GM23248 (cell line): ENCODE results near the gene PTPRK. TPM values are rescaled to one million over a fixed set of nuclear protein-coding genes. Genes with fewer than 3 reads are reported as not detected.

ENCODE experiments used
- DNase-seq: peaks from one replicate; pipeline ENCODE4 v3.0.0-alpha.2; 2015
- H2AFZ ChIP-seq: fragments of 200-600 bp; sonication (generic); 2 replicates; pipeline ENCODE4 v1.6.1; 2016; ENCODE audit warnings: antibody characterized with exemption
- H3F3A ChIP-seq: fragments of 200-600 bp; sonication (generic); 2 replicates; pipeline ENCODE4 v1.6.1; 2016; ENCODE audit warnings: mild to moderate bottlenecking, antibody characterized with exemption, mixed run types; ENCODE audit not compliant: insufficient read depth
- H3K27ac ChIP-seq: fragments of 200-600 bp; sonication (generic); 2 replicates; pipeline ENCODE4 v1.5.1; 2016; ENCODE audit warnings: mild to moderate bottlenecking
- H3K27me3 ChIP-seq: fragments of 200-600 bp; sonication (generic); replicated peaks from 2 replicates; pipeline ENCODE4 v1.6.1; 2016; ENCODE audit warnings: mild to moderate bottlenecking; ENCODE audit not compliant: insufficient read depth
- H3K36me3 ChIP-seq: fragments of 200-600 bp; sonication (generic); 2 replicates; pipeline ENCODE4 v1.6.1; 2016; ENCODE audit warnings: low read depth, mild to moderate bottlenecking
- H3K4me1 ChIP-seq: fragments of 200-600 bp; sonication (generic); 2 replicates; pipeline ENCODE4 v1.6.1; 2016; ENCODE audit warnings: mild to moderate bottlenecking; ENCODE audit not compliant: insufficient read depth
- H3K4me2 ChIP-seq: fragments of 200-600 bp; sonication (generic); one replicate; pipeline ENCODE4 v1.6.1; 2016; ENCODE audit warnings: mild to moderate bottlenecking; ENCODE audit not compliant: unreplicated experiment
- H3K4me3 ChIP-seq: fragments of 200-600 bp; sonication (generic); 2 replicates; pipeline ENCODE4 v1.5.1; 2016; ENCODE audit warnings: mild to moderate bottlenecking
- H3K79me2 ChIP-seq: fragments of 200-600 bp; sonication (generic); 2 replicates; pipeline ENCODE4 v1.6.1; 2016; ENCODE audit warnings: mild to moderate bottlenecking; ENCODE audit not compliant: insufficient read depth
- H3K9ac ChIP-seq: fragments of 200-600 bp; sonication (generic); 2 replicates; pipeline ENCODE4 v1.6.1; 2016; ENCODE audit warnings: mild to moderate bottlenecking
- H3K9me2 ChIP-seq: fragments of 200-600 bp; sonication (generic); 2 replicates; pipeline ENCODE4 v1.6.1; 2016; ENCODE audit warnings: mixed run types, mild to moderate bottlenecking, moderate library complexity; ENCODE audit not compliant: insufficient read depth
- H3K9me3 ChIP-seq: fragments of 200-600 bp; sonication (generic); one replicate; pipeline ENCODE4 v1.6.1; 2017; ENCODE audit warnings: low read depth
- H4K20me1 ChIP-seq: fragments of 200-600 bp; sonication (generic); 2 replicates; pipeline ENCODE4 v1.6.0; 2016; ENCODE audit not compliant: insufficient read depth
- EZH2 ChIP-seq: fragments of 200-600 bp; sonication (generic); IDR thresholded peaks from 2 replicates; pipeline ENCODE4 v1.6.1; 2018; ENCODE audit warnings: antibody characterized with exemption, mild to moderate bottlenecking; ENCODE audit not compliant: insufficient read depth, poor library complexity, severe bottlenecking
- EZH2phosphoT487 ChIP-seq: fragments of 200-600 bp; sonication (generic); IDR thresholded peaks from 2 replicates; pipeline ENCODE4 v1.6.1; 2018; ENCODE audit warnings: antibody characterized with exemption, moderate library complexity, mild to moderate bottlenecking, low read depth; ENCODE audit not compliant: insufficient read depth
- WGBS, 2 experiments: methylation state at CpG; one replicate each; pipeline ENCODE4 v1.1.6; 2015 to 2017; ENCODE audit warnings: low lambda C conversion rate in 2 of 2, low coverage in 1 of 2; ENCODE audit errors: missing lambda C conversion rate in 2 of 2; 5-methylcytosine and 5-hydroxymethylcytosine counted together
- in situ Hi-C: fragments of 300-500 bp; cut with MboI; formaldehyde crosslinking; loops from 2 replicates; pipeline ENCODE4 v1.15.0; 2020
- polyA plus RNA-seq: library from polyadenylated mRNA; unstranded; fragments of >200 nt; fragmentation: Nextera tagmentation; extraction: Ambion mirVana; gene quantifications from 2 replicates; pipeline ENCODE4 v1.2.1, GENCODE V29; 2016
- total RNA-seq: library from RNA; depleted of rRNA; stranded (reverse); fragments of >200 nt; shearing (Covaris generic); gene quantifications from 2 replicates; pipeline ENCODE4 v1.2.3, GENCODE V29; 2014

PTPRK gene
- total and polyA plus RNA-seq, 2 experiments from 2014 or later: 22.3 to 34.5 TPM

DNA sequence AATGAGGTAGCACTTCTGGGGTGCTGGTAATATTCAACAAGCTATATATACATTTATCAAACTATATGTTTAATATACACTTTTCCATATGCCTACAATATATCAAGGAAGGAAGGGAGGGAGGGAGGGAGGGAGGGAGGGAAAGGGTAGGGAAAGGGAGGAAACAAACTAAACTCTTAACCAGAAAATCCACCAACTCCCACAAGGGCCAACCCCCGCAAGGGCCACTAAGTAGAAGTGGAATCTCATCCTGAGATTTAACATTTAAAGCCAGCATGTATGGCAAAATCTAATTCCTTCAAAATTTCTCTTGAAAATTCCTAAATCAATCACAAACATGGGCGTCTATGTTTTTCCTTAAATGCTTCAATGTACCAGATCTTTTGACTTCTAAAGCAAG, 320.9 kb downstream of the PTPRK start:
- H4K20me1 ChIP-seq: no peaks in the 10 kb centered on the region
- no peaks in the 10 kb centered on the region for H3K9me3 ChIP-seq
- no peak for DNase-seq
- no peaks in the 10 kb centered on the region for H3K79me2 ChIP-seq
- in situ Hi-C loops: no loop called here
- H3K4me2 ChIP-seq: no peak overlapping the region
- no peak overlapping the region for H3K4me3 ChIP-seq
- no peak overlapping the region for H2AFZ ChIP-seq
- H3K9me2 ChIP-seq: no peaks in the 10 kb centered on the region
- peaks cover 5% of the 10 kb centered on the region; the same call in 1 of the 2 replicates for H3K4me1 ChIP-seq
- no peaks in the 10 kb centered on the region for H3K36me3 ChIP-seq
- 97 to 100% methylated on average over 2 of the region's 2 CpGs for WGBS, 2 experiments
- H3K27me3 ChIP-seq: no peaks in the 10 kb centered on the region
- H3K9ac ChIP-seq: no peak overlapping the region
- H3K27ac ChIP-seq: no peak overlapping the region
- TF ChIP-seq EZH2: no peak
- TF ChIP-seq EZH2phosphoT487: no peak
- H3F3A ChIP-seq: no peaks in the 10 kb centered on the region

- no peak for TF ChIP-seq EZH2phosphoT487
- no peak for TF ChIP-seq EZH2
- Histone ChIP-seq H3K27ac (no peak overlapping the region), H4K20me1 (no peaks in the 10 kb centered on the region), H3K79me2 (no peaks in the 10 kb centered on the region), H3K9ac (no peak overlapping the region), H3K9me3 (no peaks in the 10 kb centered on the region), H2AFZ (no peak overlapping the region), H3K4me3 (no peak overlapping the region), H3K36me3 (no peaks in the 10 kb centered on the region), H3K27me3 (no peaks in the 10 kb centered on the region), H3F3A (no peaks in the 10 kb centered on the region), H3K9me2 (no peaks in the 10 kb centered on the region), H3K4me2 (no peak overlapping the region), H3K4me1 (no peaks in the 10 kb centered on the region)
- 81 to 87% methylated on average over 3 of the region's 3 CpGs for WGBS, 2 experiments
- in situ Hi-C loops: no loop called here
- no peak for DNase-seq
Observed at GRCh38 chr6:128192972-128193371, 327.4 kb downstream of the PTPRK start.

DNA sequence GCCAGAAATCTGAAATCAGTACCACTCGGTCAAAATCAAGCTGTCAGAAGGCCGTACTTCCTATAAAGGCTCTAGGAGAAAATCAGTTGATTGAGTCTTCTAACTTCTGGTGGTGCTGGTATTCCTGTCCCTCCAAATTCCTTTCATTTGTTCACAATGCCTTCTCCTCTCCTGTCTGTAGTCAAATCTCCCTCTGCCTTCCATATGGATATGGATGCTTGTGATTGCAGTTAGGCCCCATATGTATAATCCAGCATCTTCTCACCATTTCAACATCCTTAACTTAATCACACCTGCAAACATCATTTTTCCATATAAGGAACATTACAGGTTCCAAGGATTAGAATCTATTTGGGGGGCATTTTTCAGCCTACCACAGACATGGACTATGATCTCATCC, 331.7 kb downstream of the PTPRK start:
- DNase-seq: no peak
- peaks cover 3% of the 10 kb centered on the region; the same call in 1 of the 2 replicates for H3K36me3 ChIP-seq
- H2AFZ ChIP-seq: no peak overlapping the region
- H3K4me2 ChIP-seq: no peak overlapping the region
- no peaks in the 10 kb centered on the region for H3K9me2 ChIP-seq
- TF ChIP-seq EZH2phosphoT487 (no peak), EZH2 (no peak)
- WGBS, 2 experiments: 78 to 85% methylated on average over 2 of the region's 2 CpGs
- H3K9me3 ChIP-seq: no peaks in the 10 kb centered on the region
- in situ Hi-C loops: no loop called here
- H3K4me1 ChIP-seq: no peaks in the 10 kb centered on the region
- no peak overlapping the region for H3K4me3 ChIP-seq
- H3K27ac ChIP-seq: no peak overlapping the region
- no peaks in the 10 kb centered on the region for H3K27me3 ChIP-seq
- H3K9ac ChIP-seq: no peak overlapping the region
- H3K79me2 ChIP-seq: no peaks in the 10 kb centered on the region
- no peaks in the 10 kb centered on the region for H4K20me1 ChIP-seq
- no peaks in the 10 kb centered on the region for H3F3A ChIP-seq

DNA sequence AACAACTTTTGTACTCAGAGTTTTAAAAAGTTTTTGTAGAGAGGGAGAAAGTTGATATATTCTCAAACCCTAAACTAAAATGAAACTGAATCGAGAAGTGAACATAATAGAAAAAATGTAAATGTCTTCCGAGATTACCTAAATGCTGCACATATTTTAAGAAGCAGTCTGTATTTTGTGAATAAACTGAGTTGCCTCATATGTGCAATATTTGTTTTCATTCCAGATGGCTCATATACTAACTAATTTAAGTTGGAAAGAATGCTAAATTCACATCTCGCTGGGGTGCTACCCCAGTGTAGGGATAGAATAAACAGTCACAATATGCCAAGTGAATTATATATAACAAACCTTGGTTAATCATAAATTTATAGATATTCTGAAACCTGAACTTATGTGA, 333.7 kb downstream of the PTPRK start:
- 69 to 88% methylated on average over 3 of the region's 3 CpGs for WGBS, 2 experiments
- Histone ChIP-seq H3K27me3 (no peaks in the 10 kb centered on the region), H3K9me3 (no peaks in the 10 kb centered on the region), H2AFZ (no peak overlapping the region), H3F3A (no peaks in the 10 kb centered on the region), H3K79me2 (no peaks in the 10 kb centered on the region), H3K4me1 (no peaks in the 10 kb centered on the region), H3K9ac (no peak overlapping the region), H3K27ac (no peak overlapping the region), H3K4me2 (no peak overlapping the region), H4K20me1 (no peaks in the 10 kb centered on the region), H3K36me3 (peaks cover 3% of the 10 kb centered on the region; the same call in 1 of the 2 replicates), H3K4me3 (no peak overlapping the region), H3K9me2 (no peaks in the 10 kb centered on the region)
- in situ Hi-C loops: no loop called here
- TF ChIP-seq EZH2phosphoT487 (no peak), EZH2 (no peak)
- no peak for DNase-seq

- H3K9ac ChIP-seq: no peak overlapping the region
- in situ Hi-C loops: no loop called here
Observed at GRCh38 chr6:128179876-128180438, 340.4 kb downstream of the PTPRK start.

More at GRCh38 chr6:128179876-128180438, 340.4 kb downstream of the PTPRK start:
- H3K27me3 ChIP-seq: no peaks in the 10 kb centered on the region
- H2AFZ ChIP-seq: no peak overlapping the region
- no peak for TF ChIP-seq EZH2
- TF ChIP-seq EZH2phosphoT487: no peak
- no peak for DNase-seq
- no peaks in the 10 kb centered on the region for H3K9me2 ChIP-seq
- no peak overlapping the region for H3K4me2 ChIP-seq
- H3K4me1 ChIP-seq: no peaks in the 10 kb centered on the region
- no peaks in the 10 kb centered on the region for H3K9me3 ChIP-seq
- H3F3A ChIP-seq: no peaks in the 10 kb centered on the region
- no peak overlapping the region for H3K27ac ChIP-seq
- H4K20me1 ChIP-seq: no peaks in the 10 kb centered on the region
- H3K36me3 ChIP-seq: peaks cover 3% of the 10 kb centered on the region; the same call in 1 of the 2 replicates
- no peaks in the 10 kb centered on the region for H3K79me2 ChIP-seq
- no peak overlapping the region for H3K4me3 ChIP-seq
